GM19372 (cell line): Measurements from ENCODE around the gene PDE11A.

Experiments
- ATAC-seq: cut with Tn5 transposase; IDR thresholded peaks from one replicate; pipeline ENCODE4 v1.9.1; 2021; ENCODE audit warnings: mild to moderate bottlenecking, low read depth, moderate library complexity; ENCODE audit not compliant: unreplicated experiment

PDE11A gene

GRCh38 chr2:177735318-177735803 is 337.2 kb downstream of the PDE11A start:
- ATAC-seq, result no peak

- no peak for ATAC-seq
These were observed 339.2 kb downstream of the PDE11A start for GRCh38 chr2:177733322-177733855.

- ATAC-seq, result no peak
These were observed 341.2 kb downstream of the PDE11A start for GRCh38 chr2:177731384-177731783.

GRCh38 chr2:177730792-177731191 is 341.8 kb downstream of the PDE11A start:
- ATAC-seq, result no peak

GRCh38 chr2:177730363-177730762 is 342.2 kb downstream of the PDE11A start:
- ATAC-seq, result no peak

GRCh38 chr2:177728920-177729319 is 343.7 kb downstream of the PDE11A start:
- ATAC-seq, result no peak

- no peak for ATAC-seq
These were observed 344.2 kb downstream of the PDE11A start for GRCh38 chr2:177728399-177728765.

GRCh38 chr2:177727577-177728398 is 344.8 kb downstream of the PDE11A start:
- ATAC-seq, result no peak

- ATAC-seq, result no peak
These were observed 345.6 kb downstream of the PDE11A start for GRCh38 chr2:177726931-177727348.

- no peak for ATAC-seq
These were observed 347.9 kb downstream of the PDE11A start for GRCh38 chr2:177724398-177725287.

- no peak for ATAC-seq
These were observed 349.3 kb downstream of the PDE11A start for GRCh38 chr2:177723235-177723634.

- no peak for ATAC-seq
These were observed 350.6 kb downstream of the PDE11A start for GRCh38 chr2:177721818-177722567.

GRCh38 chr2:177721087-177721486 is 351.5 kb downstream of the PDE11A start:
- ATAC-seq, result no peak

- ATAC-seq, result no peak
These were observed 354.6 kb downstream of the PDE11A start for GRCh38 chr2:177717831-177718618.

GRCh38 chr2:177716484-177716883 is 356.1 kb downstream of the PDE11A start:
- no peak for ATAC-seq

- no peak for ATAC-seq
These were observed 356.8 kb downstream of the PDE11A start for GRCh38 chr2:177715771-177716170.

- no peak for ATAC-seq
These were observed 357.9 kb downstream of the PDE11A start for GRCh38 chr2:177714704-177715103.

- no peak for ATAC-seq
These were observed 360.1 kb downstream of the PDE11A start for GRCh38 chr2:177712462-177712861.

- no peak for ATAC-seq
These were observed 360.9 kb downstream of the PDE11A start for GRCh38 chr2:177711483-177712265.
